PC-3 (cell line): ENCODE measurements around the gene SAA4.

Experiments used
- CTCF ChIP-seq: fragments of 300-600 bp; sonication (generic); conservative IDR thresholded peaks from 2 replicates; pipeline ENCODE4 v1.5.1; 2017; ENCODE audit warnings: antibody characterized with exemption, low read depth, mild to moderate bottlenecking, low read length
- EZH2 ChIP-seq: fragments of 300-600 bp; sonication (generic); IDR thresholded peaks from one replicate; pipeline ENCODE4 v1.6.1; 2017; ENCODE audit warnings: antibody characterized with exemption, mild to moderate bottlenecking, low read length; ENCODE audit not compliant: unreplicated experiment

- TF ChIP-seq CTCF (no peak), EZH2 (no peak)
These were observed 27.5 kb downstream of the SAA4 start for GRCh38 chr11:18209058-18209457.
